IPS DF 6.9 (cell line): ENCODE data around the gene SHISA2.

Experiments used
- DNase-seq: peaks from one replicate; pipeline ENCODE4 v3.0.0-alpha.2; 2013; ENCODE audit warnings: low read depth, low spot score
- H3K27ac ChIP-seq: one replicate; pipeline ENCODE4 v1.5.1; 2013; ENCODE audit warnings: low read length, control low read depth
- H3K27me3 ChIP-seq: 2 replicates; pipeline ENCODE4 v1.6.1; 2013; ENCODE audit warnings: mild to moderate bottlenecking, low read length; ENCODE audit not compliant: control insufficient read depth, insufficient read depth
- H3K36me3 ChIP-seq: 2 replicates; pipeline ENCODE4 v1.6.1; 2013; ENCODE audit warnings: low read length; ENCODE audit not compliant: control insufficient read depth, insufficient read depth
- H3K4me1 ChIP-seq: 2 replicates; pipeline ENCODE4 v1.6.1; 2013; ENCODE audit warnings: low read length; ENCODE audit not compliant: control insufficient read depth, insufficient read depth
- H3K4me3 ChIP-seq: 2 replicates; pipeline ENCODE4 v1.5.1; 2013; ENCODE audit warnings: mild to moderate bottlenecking, low read length
- H3K9me3 ChIP-seq: 2 replicates; pipeline ENCODE4 v1.6.1; 2013; ENCODE audit warnings: low read length, inconsistent platforms; ENCODE audit not compliant: control insufficient read depth, insufficient read depth
- WGBS: extraction: QIAGEN DNeasy Blood & Tissue Kit; methylation state at CpG from one replicate; pipeline ENCODE4 v1.1.7; 2013; ENCODE audit warnings: mixed read lengths, missing lambda C conversion rate; ENCODE audit not compliant: insufficient read length, insufficient coverage; 5-methylcytosine and 5-hydroxymethylcytosine counted together

Gene SHISA2

GRCh38 chr13:26019881-26020870, 31.6 kb downstream of the SHISA2 start:
- no peak overlapping the region for H3K27ac ChIP-seq

GRCh38 chr13:26019251-26019650, 32.6 kb downstream of the SHISA2 start:
- Histone ChIP-seq H3K27ac (no peak overlapping the region), H3K27me3 (no peaks in the 10 kb centered on the region), H3K36me3 (no peaks in the 10 kb centered on the region), H3K9me3 (no peaks in the 10 kb centered on the region), H3K4me1 (peaks cover 2% of the 10 kb centered on the region; the same call in 1 of the 2 replicates), H3K4me3 (no peak overlapping the region)
- no peak for DNase-seq
- WGBS, result no CpG with 5 or more reads among the region's 7 CpGs

More at GRCh38 chr13:26019881-26020870, 31.6 kb downstream of the SHISA2 start:
- WGBS, result no CpG with 5 or more reads among the region's 22 CpGs
- H3K36me3 ChIP-seq, result no peaks in the 10 kb centered on the region
- no peak for DNase-seq
- no peaks in the 10 kb centered on the region for H3K27me3 ChIP-seq
- no peak overlapping the region for H3K4me3 ChIP-seq
- no peaks in the 10 kb centered on the region for H3K9me3 ChIP-seq
- peaks cover 2% of the 10 kb centered on the region; the same call in 1 of the 2 replicates for H3K4me1 ChIP-seq

DNA sequence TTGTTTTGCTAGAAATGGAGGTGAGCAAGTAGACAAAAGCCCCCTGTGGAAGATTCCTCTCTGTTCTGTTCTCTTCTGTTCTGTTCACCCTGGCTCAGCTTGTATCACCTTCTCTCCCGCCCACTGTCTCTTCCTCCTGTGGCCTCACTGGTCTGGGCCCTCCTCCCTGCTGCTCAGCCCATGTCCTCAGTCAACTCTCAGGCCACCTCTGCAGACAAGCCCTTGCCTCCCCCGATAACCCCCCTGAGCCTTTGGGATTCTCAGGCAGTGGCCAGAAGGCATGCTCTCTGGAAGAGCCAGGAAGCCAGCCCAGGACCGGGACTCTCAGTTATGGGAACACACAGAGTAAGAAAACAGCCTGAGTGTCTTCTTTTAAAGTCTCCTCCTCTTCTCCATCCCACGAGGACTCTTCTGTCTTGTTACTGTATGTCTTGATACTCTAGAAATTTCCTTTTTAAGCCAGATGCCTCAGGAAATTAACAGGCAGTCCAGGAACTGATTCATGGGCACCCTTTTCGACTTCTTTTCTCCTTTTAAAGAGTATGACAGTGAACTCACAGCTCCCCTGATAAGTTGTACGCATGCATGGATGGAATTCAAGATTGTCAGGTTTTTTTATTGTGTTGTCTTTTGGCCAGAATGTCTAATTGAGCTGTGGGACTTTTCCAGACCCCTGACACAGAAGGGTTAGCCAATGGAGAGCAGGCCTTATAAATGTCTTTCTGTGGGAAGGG, 33.7 kb downstream of the SHISA2 start:
- no peaks in the 10 kb centered on the region for H3K9me3 ChIP-seq
- no peaks in the 10 kb centered on the region for H3K27me3 ChIP-seq
- peaks cover 2% of the 10 kb centered on the region; the same call in 1 of the 2 replicates for H3K4me1 ChIP-seq
- DNase-seq, result no peak
- H3K27ac ChIP-seq, result no peak overlapping the region
- no peak overlapping the region for H3K4me3 ChIP-seq
- H3K36me3 ChIP-seq, result no peaks in the 10 kb centered on the region
- no CpG with 5 or more reads among the region's 6 CpGs for WGBS

- no peaks in the 10 kb centered on the region for H3K9me3 ChIP-seq
- no peak overlapping the region for H3K4me3 ChIP-seq
- DNase-seq, result no peak
- no peaks in the 10 kb centered on the region for H3K36me3 ChIP-seq
- peaks cover 2% of the 10 kb centered on the region; the same call in 1 of the 2 replicates for H3K4me1 ChIP-seq
- no peaks in the 10 kb centered on the region for H3K27me3 ChIP-seq
- WGBS, result no CpG with 5 or more reads among the region's 9 CpGs
- no peak overlapping the region for H3K27ac ChIP-seq
Observed at GRCh38 chr13:26017196-26017921, 34.5 kb downstream of the SHISA2 start.

- Histone ChIP-seq H3K36me3 (no peaks in the 10 kb centered on the region), H3K4me3 (no peak overlapping the region), H3K4me1 (peaks cover 2% of the 10 kb centered on the region; the same call in 1 of the 2 replicates), H3K27me3 (no peaks in the 10 kb centered on the region), H3K9me3 (no peaks in the 10 kb centered on the region), H3K27ac (no peak overlapping the region)
- no peak for DNase-seq
- WGBS, result no CpG with 5 or more reads among the region's 6 CpGs
Observed at GRCh38 chr13:26016189-26016588, 35.6 kb downstream of the SHISA2 start.

GRCh38 chr13:26015271-26016125, 36.3 kb downstream of the SHISA2 start:
- Histone ChIP-seq H3K4me3 (no peak overlapping the region), H3K27ac (no peak overlapping the region), H3K27me3 (no peaks in the 10 kb centered on the region), H3K36me3 (no peaks in the 10 kb centered on the region), H3K4me1 (peaks cover 2% of the 10 kb centered on the region; the same call in 1 of the 2 replicates), H3K9me3 (no peaks in the 10 kb centered on the region)
- no peak for DNase-seq
- WGBS, result no CpG with 5 or more reads among the region's 10 CpGs

- Histone ChIP-seq H3K4me3 (no peak overlapping the region), H3K4me1 (peaks cover 2% of the 10 kb centered on the region; the same call in 1 of the 2 replicates), H3K27me3 (no peaks in the 10 kb centered on the region), H3K36me3 (no peaks in the 10 kb centered on the region), H3K27ac (no peak overlapping the region), H3K9me3 (no peaks in the 10 kb centered on the region)
- no CpG with 5 or more reads among the region's 9 CpGs for WGBS
- no peak for DNase-seq
Observed at GRCh38 chr13:26012995-26013394, 38.8 kb downstream of the SHISA2 start.

DNA sequence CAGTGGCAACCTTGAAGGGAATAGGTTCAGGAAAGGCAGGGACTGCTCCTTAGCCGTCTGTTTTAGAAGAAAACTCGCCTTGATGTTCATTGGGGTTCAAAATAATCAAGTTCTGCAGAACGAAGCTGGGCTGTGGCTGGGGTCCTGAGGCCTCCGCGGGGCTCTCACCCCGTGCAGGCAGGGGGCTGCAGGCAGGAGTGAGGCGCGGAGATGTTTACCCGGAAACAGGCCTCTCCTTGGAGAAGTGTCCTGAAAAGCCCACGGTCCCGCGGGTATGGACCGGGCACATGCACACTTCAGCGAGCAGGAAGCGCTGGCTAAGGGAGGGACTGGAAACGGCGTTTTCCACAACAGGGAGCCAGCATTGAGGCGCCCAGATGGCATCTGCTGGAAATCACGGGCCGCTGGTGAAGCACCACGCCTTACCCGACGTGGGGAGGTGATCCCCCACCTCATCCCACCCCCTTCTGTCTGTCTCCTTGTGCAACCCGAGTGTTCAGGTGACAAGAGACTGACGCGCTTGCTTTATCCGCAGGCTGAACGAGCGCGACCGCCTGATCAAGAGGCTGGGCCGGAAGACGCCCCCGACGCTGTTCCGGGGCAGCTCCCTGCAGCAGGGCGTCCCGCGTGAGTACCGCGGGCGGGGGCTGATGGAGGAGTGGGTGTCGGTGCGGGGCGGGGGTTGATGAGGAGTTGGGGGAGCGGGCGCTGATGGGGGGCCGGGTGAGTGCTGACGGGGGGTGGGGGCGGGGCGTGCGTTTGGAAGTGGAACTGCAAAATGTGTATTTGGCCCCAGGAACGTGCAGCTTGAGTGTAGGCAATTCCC, 39.6 kb downstream of the SHISA2 start:
- no peaks in the 10 kb centered on the region for H3K4me1 ChIP-seq
- no peak for DNase-seq

GRCh38 chr13:26011208-26011573, 40.6 kb downstream of the SHISA2 start:
- WGBS, result no CpG with 5 or more reads among the region's 4 CpGs
- H3K4me3 ChIP-seq, result no peak overlapping the region
- no peaks in the 10 kb centered on the region for H3K4me1 ChIP-seq
- no peaks in the 10 kb centered on the region for H3K36me3 ChIP-seq
- H3K9me3 ChIP-seq, result no peaks in the 10 kb centered on the region
- H3K27ac ChIP-seq, result no peak overlapping the region
- no peaks in the 10 kb centered on the region for H3K27me3 ChIP-seq
- DNase-seq, result no peak

More for the DNA sequence above, 39.6 kb downstream of the SHISA2 start:
- no peaks in the 10 kb centered on the region for H3K9me3 ChIP-seq
- no peaks in the 10 kb centered on the region for H3K27me3 ChIP-seq
- no CpG with 5 or more reads among the region's 53 CpGs for WGBS
- H3K27ac ChIP-seq, result no peak overlapping the region
- H3K36me3 ChIP-seq, result no peaks in the 10 kb centered on the region
- no peak overlapping the region for H3K4me3 ChIP-seq
